K562 (cell line): Measurements from ENCODE around the gene CDK1. TPM values are rescaled to one million over a fixed set of nuclear protein-coding genes. Genes with fewer than 3 reads are reported as not detected.

Source experiments
- ATAC-seq: fragments of 200-7000 bp; cut with Tn5 transposase; 3 replicates; pipeline ENCODE4 v1.9.1; 2020; ENCODE audit warnings: moderate library complexity
- BruUV-seq: library from RNA; stranded (reverse); fragments of 400-500 nt; replicated peaks from 2 replicates; lab custom pipeline; 2021; lab: Mats Ljungman, UMichigan
- CTCF ChIA-PET: fragments of 300-600 bp; formaldehyde crosslinking; extraction: SDS; loops from one replicate; lab custom pipeline; 2021; ENCODE audit warnings: low intra/inter-chr PET ratio; lab: Yijun Ruan, JAX
- POLR2A ChIA-PET: fragments of 300-600, 350-650 bp; sonication (Branson Sonifier 250); formaldehyde crosslinking; extraction: SDS; loops from one replicate; lab custom pipeline; 2021; ENCODE audit warnings: antibody characterized with exemption, inconsistent platforms; lab: Yijun Ruan, JAX
- DNase-seq, 4 experiments: peaks; one replicate each; pipeline versions ENCODE4 v3.0.0 to v3.0.0-alpha.2; 2011 to 2018; ENCODE audit warnings: low spot score in 3 of 4, mixed read lengths in 3 of 4; ENCODE audit errors: extremely low read depth in 1 of 4
- FAIRE-seq: peaks from 2 replicates; lab custom pipeline; 2011; peaks lifted over from hg19 to GRCh38; lab: Jason Lieb, UNC
- H2AFZ ChIP-seq: 2 replicates; pipeline ENCODE4 v1.6.0; 2011; ENCODE audit warnings: low read depth, low read length, control low read depth, inconsistent platforms
- H3K27ac ChIP-seq: fragments of 200-600 bp; 3 replicates; pipeline ENCODE4 v1.8.0; 2011; ENCODE audit warnings: low read depth, mild to moderate bottlenecking, control low read depth, inconsistent platforms, low read length, moderate library complexity, mixed read lengths; ENCODE audit errors: extremely low read depth
- H3K27me3 ChIP-seq, 2 experiments: fragments of 300-600 bp in 1 of 2; 2 replicates in 1 of 2; 3 replicates in 1 of 2; pipeline versions ENCODE4 v1.6.0 to v1.8.0; 2011; ENCODE audit warnings: inconsistent platforms in 2 of 2, low read length in 2 of 2, mild to moderate bottlenecking in 1 of 2, mixed read lengths in 1 of 2, moderate library complexity in 1 of 2; ENCODE audit not compliant: control insufficient read depth in 2 of 2, insufficient read depth in 2 of 2
- H3K36me3 ChIP-seq: fragments of 300-600 bp; 3 replicates; pipeline ENCODE4 v1.8.0; 2011; ENCODE audit warnings: mild to moderate bottlenecking, low read length, inconsistent platforms; ENCODE audit not compliant: control insufficient read depth, insufficient read depth
- H3K4me1 ChIP-seq, 2 experiments: fragments of 200-600 bp in 1 of 2; replicated peaks in 1 of 2; 2 replicates in 1 of 2; 3 replicates in 1 of 2; pipeline versions ENCODE4 v1.5.1 to v1.8.0; 2011; ENCODE audit warnings: inconsistent platforms in 2 of 2, low read length in 2 of 2, mild to moderate bottlenecking in 1 of 2, mixed read lengths in 1 of 2, moderate library complexity in 1 of 2; ENCODE audit not compliant: control insufficient read depth in 2 of 2, insufficient read depth in 2 of 2
- H3K4me2 ChIP-seq: 2 replicates; pipeline ENCODE4 v1.6.1; 2011; ENCODE audit warnings: low read length, control low read depth, inconsistent platforms, mixed read lengths; ENCODE audit not compliant: insufficient read depth
- H3K4me3 ChIP-seq: fragments of 200-600 bp; sonication (generic), shearing (Covaris generic); 2 replicates; pipeline ENCODE4 v1.5.1; 2016; ENCODE audit warnings: control low read depth, inconsistent platforms
- H3K79me2 ChIP-seq: fragments of 200-600 bp; 3 replicates; pipeline ENCODE4 v1.8.0; 2011; ENCODE audit warnings: low read length, inconsistent platforms; ENCODE audit not compliant: control insufficient read depth, insufficient read depth
- H3K9ac ChIP-seq, 2 experiments: 2 replicates each; pipeline versions ENCODE4 v1.6.0 to v1.6.1; 2011; ENCODE audit warnings: low read depth in 2 of 2, low read length in 2 of 2, control low read depth in 1 of 2, inconsistent platforms in 1 of 2, mild to moderate bottlenecking in 1 of 2, mixed read lengths in 1 of 2; ENCODE audit not compliant: insufficient read depth in 1 of 2
- H3K9me1 ChIP-seq: one replicate; pipeline ENCODE4 v1.6.0; 2011; ENCODE audit warnings: inconsistent platforms, mild to moderate bottlenecking, low read length, moderate library complexity; ENCODE audit not compliant: control insufficient read depth, insufficient read depth
- H3K9me3 ChIP-seq: replicated peaks from 2 replicates; pipeline ENCODE4 v1.5.1; 2011; ENCODE audit warnings: low read depth, low read length, inconsistent platforms; ENCODE audit not compliant: control insufficient read depth, insufficient read depth
- H4K20me1 ChIP-seq: replicated peaks from 2 replicates; pipeline ENCODE4 v1.6.1; 2011; ENCODE audit warnings: low read length, inconsistent platforms, mixed read lengths; ENCODE audit not compliant: control insufficient read depth, insufficient read depth
- C11orf30 ChIP-seq: fragments of 450-650 bp; IDR thresholded peaks from 2 replicates; pipeline ENCODE4 v1.6.1; 2016; ENCODE audit warnings: low read depth, mild to moderate bottlenecking
- CEBPB ChIP-seq: fragments of 450-650 bp; IDR thresholded peaks from 2 replicates; pipeline ENCODE4 v1.6.1; 2016; ENCODE audit warnings: missing genetic modification characterization, missing compliant biosample characterization
- CEBPG ChIP-seq, 3 experiments: fragments of 200-800 bp in 1 of 3; sonication (Bioruptor generic) in 1 of 3; sonication (generic) in 1 of 3; formaldehyde crosslinking in 1 of 3; IDR thresholded peaks in 2 of 3; conservative IDR thresholded peaks in 1 of 3; 2 replicates each; pipeline versions ENCODE4 v1.6.1 to v1.8.0; 2016 to 2022; ENCODE audit warnings: missing compliant biosample characterization in 2 of 3, missing genetic modification characterization in 2 of 3, mild to moderate bottlenecking in 1 of 3, missing genetic modification reagents in 1 of 3
- ELF4 ChIP-seq: fragments of 450-650 bp; formaldehyde crosslinking; IDR thresholded peaks from 2 replicates; pipeline ENCODE4 v1.4.0; 2022; ENCODE audit warnings: missing genetic modification characterization
- MAFK ChIP-seq: IDR thresholded peaks from 2 replicates; pipeline ENCODE4 v1.6.1; 2011; ENCODE audit warnings: low read length, improper control_type of control experiment
- ZNF174 ChIP-seq: fragments of 250-450 bp; sonication (Bioruptor Pico); IDR thresholded peaks from 2 replicates; pipeline ENCODE4 v1.4.0; 2020; ENCODE audit warnings: mild to moderate bottlenecking
- ZNF316 ChIP-seq: fragments of 450-650 bp; IDR thresholded peaks from 2 replicates; pipeline ENCODE4 v1.6.1; 2016
- WGBS: fragments of 100-300 bp; shearing (Covaris generic); methylation state at CpG from one replicate; pipeline ENCODE4 v1.1.6; 2016; ENCODE audit warnings: low coverage, mixed read lengths; ENCODE audit not compliant: insufficient coverage; ENCODE audit errors: missing lambda C conversion rate; 5-methylcytosine and 5-hydroxymethylcytosine counted together
- in situ Hi-C: fragments of 300-500 bp; cut with MboI; formaldehyde crosslinking; loops from 4 replicates; pipeline ENCODE4 v1.15.0; 2018; ENCODE audit warnings: inconsistent platforms, mixed read lengths
- intact Hi-C: fragments of 100-400 bp; cut with micrococcal nuclease; formaldehyde crosslinking; loops from 2 replicates; pipeline ENCODE4 v1.14.2; 2022
- polyA plus RNA-seq, 8 experiments: library from polyadenylated mRNA; depleted of rRNA in 4 of 8; stranded (reverse) in 5 of 8; unstranded in 3 of 8; fragments of >200 nt; fragmentation: Nextera tagmentation in 2 of 8; fragmentation: Illumina TruSeq in 1 of 8; extraction: Ambion mirVana in 2 of 8; extraction: Trizol in 1 of 8; gene quantifications; 2 replicates each; pipeline versions ENCODE4 v1.2.1 to v1.2.3, GENCODE V29; 2011 to 2014; ENCODE audit warnings: inconsistent platforms in 1 of 8, missing spikeins in 1 of 8
- total RNA-seq, 7 experiments: library from RNA; depleted of rRNA in 6 of 7; stranded (reverse); fragments of >200 nt in 6 of 7; fragmentation: Illumina TruSeq in 2 of 7; extraction: Trizol in 2 of 7; gene quantifications; 2 replicates each; pipeline versions ENCODE4 v1.2.1 to v1.2.3, GENCODE V29; 2011 to 2021; ENCODE audit warnings: low replicate concordance in 1 of 7
- TF ChIP-seq, protein P1 (sequence below), 2 experiments: fragments of 450-650 bp; IDR thresholded peaks; 2 replicates each; pipeline ENCODE4 v1.6.1; 2016; ENCODE audit warnings: mild to moderate bottlenecking in 2 of 2, borderline replicate concordance in 1 of 2, low read depth in 1 of 2, moderate library complexity in 1 of 2

Gene CDK1
- total and polyA plus RNA-seq, 9 of the 15 experiments (the other 6 are each of a cell fraction or from before 2014, with no cell fraction given): 156 to 685 (median 236) TPM

DNA sequence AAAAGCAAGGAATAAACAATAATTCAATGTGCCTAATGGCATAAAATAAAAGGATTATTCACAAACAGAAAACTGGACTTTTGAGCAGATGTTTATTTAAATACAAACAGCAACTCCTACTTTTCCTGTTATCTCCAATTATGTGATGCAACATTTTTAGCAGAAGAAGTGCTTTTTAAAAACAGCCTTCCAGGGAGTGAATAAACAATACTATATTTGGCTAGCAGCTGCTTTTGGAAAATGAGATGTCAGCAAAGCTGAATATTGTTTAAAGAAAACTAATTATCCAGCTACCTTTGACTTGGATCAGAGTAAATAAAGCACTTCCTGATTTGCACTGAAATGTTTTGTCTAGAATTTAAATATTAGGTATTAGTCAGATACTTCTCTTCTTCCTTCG lies 23.2 kb downstream of the CDK1 start:
- FAIRE-seq (no peak), ATAC-seq (no peak), DNase-seq (no peak)
- no peaks in the 10 kb centered on the region for H3K9me3 ChIP-seq
- no peaks in the 10 kb centered on the region for H3K79me2 ChIP-seq
- H3K27ac ChIP-seq: no peak overlapping the region
- no peaks in the 10 kb centered on the region for H4K20me1 ChIP-seq
- no TSS peak for BruUV-seq
- no peak overlapping the region for H3K9ac ChIP-seq
- POLR2A ChIA-PET: interaction anchor here (0.9 to 1.7 kb wide), 2 partner anchors 12 to 22 kb away, joined by 3 to 6 read pairs; no protein-coding TSS in a partner anchor
- no peak overlapping the region for H2AFZ ChIP-seq
- CTCF ChIA-PET: no interaction called here
- peaks cover 0 to 9% of the 10 kb centered on the region in 2 experiments; a peak in 4 of 5 replicates for H3K4me1 ChIP-seq
- no peak overlapping the region for H3K4me3 ChIP-seq
- in situ Hi-C loops (no loop called here), intact Hi-C loops (no loop called here)
- 0 out of 2 replicates have a peak, but pooled peaks have one; percentile 9 for TF ChIP-seq MAFK
- TF ChIP-seq, protein P1, sequence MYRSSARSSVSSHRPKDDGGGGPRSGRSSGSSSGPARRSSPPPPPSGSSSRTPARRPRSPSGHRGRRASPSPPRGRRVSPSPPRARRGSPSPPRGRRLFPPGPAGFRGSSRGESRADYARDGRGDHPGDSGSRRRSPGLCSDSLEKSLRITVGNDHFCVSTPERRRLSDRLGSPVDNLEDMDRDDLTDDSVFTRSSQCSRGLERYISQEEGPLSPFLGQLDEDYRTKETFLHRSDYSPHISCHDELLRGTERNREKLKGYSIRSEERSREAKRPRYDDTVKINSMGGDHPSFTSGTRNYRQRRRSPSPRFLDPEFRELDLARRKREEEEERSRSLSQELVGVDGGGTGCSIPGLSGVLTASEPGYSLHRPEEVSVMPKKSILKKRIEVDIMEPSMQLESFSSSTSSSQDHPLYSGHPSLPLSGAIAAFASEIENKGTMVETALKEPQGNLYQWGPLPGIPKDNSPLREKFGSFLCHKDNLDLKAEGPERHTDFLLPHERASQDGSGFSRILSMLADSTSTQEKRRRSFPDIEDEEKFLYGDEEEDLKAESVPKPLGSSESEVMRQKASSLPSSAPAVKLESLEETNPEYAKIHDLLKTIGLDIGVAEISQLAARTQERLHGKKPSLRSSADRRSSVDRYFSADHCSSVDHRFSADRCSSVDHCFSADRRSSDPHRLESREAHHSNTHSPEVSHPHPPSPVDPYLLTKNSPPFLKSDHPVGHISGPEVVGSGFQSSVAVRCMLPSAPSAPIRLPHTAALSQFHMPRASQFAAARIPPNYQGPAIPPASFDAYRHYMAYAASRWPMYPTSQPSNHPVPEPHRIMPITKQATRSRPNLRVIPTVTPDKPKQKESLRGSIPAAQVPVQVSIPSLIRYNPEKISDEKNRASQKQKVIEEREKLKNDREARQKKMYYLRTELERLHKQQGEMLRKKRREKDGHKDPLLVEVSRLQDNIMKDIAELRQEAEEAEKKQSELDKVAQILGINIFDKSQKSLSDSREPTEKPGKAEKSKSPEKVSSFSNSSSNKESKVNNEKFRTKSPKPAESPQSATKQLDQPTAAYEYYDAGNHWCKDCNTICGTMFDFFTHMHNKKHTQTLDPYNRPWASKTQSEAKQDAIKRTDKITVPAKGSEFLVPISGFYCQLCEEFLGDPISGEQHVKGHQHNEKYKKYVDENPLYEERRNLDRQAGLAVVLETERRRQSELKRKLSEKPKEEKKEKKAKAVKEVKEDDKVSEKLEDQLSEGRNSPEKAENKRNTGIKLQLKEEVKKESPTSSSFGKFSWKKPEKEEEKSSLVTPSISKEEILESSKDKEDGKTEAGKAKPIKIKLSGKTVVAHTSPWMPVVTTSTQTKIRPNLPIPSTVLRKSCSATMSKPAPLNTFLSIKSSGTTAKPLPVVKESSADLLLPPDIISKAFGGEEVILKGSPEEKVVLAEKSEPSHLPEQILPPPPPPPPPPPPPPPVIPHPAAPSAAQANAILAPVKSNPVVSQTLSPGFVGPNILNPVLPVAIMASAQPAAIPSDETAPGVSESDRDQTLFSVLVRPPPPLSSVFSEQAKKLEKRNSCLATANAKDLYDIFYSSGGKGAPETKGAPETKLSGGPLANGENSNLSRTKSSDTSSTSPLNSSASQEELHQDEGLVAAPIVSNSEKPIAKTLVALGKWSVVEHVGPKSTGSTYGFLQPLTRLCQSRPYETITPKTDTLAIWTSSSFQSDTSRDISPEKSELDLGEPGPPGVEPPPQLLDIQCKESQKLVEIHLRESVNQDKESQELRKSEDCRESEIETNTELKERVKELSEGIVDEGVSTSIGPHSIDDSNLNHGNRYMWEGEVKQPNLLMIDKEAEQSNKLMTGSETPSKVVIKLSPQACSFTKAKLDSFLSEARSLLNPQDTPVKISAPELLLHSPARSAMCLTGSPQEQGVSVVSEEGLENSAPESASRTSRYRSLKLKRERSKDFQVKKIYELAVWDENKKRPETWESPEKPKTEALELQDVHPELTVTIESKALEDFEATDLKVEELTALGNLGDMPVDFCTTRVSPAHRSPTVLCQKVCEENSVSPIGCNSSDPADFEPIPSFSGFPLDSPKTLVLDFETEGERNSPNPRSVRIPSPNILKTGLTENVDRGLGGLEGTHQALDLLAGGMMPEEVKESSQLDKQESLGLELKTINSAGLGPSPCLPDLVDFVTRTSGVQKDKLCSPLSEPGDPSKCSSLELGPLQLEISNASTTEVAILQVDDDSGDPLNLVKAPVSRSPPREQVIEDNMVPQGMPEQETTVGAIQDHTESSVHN (IDR thresholded peaks at IDR 0.05; ENCODE audit: borderline replicate concordance in 1 of 2, low read depth in 1 of 2): 0 out of 4 replicates have a peak, but pooled peaks of 1 of the 2 experiments have one; percentile 33
- TF ChIP-seq CEBPB: peak; percentile 46; the same call in 1 of the 2 replicates
- peak; percentile 26; the same call in 1 of the 2 replicates for TF ChIP-seq C11orf30
- no peak for TF ChIP-seq ZNF174 (CRISPR knock-in tag)
- TF ChIP-seq ZNF316: peak; percentile 25; the same call in 1 of the 2 replicates
- no peak for TF ChIP-seq ELF4 (CRISPR knock-in tag)
- no peak for TF ChIP-seq CEBPG (CRISPR knock-in tag; IDR thresholded peaks at IDR 0.05)
- TF ChIP-seq CEBPG (tag; conservative IDR thresholded peaks at IDR 0.05 in 1 of 2, IDR thresholded peaks at IDR 0.05 in 1 of 2): peak; percentile 77 to 91
- H3K27me3 ChIP-seq: no peaks in the 10 kb centered on the region
- peaks cover 10% of the 10 kb centered on the region for H3K36me3 ChIP-seq
- 83% methylated on average over 1 of the region's 1 CpG for whole genome bisulfite sequencing
- H3K4me2 ChIP-seq: no peak overlapping the region
- no peaks in the 10 kb centered on the region for H3K9me1 ChIP-seq
